Activated T-cell treated with anti-CD3 and anti-CD28 coated beads, Interleukin-2, amount 50 U/mL, for 1 hour (primary cell): ENCODE measurements around the gene PADI6.

Experiments
- DNase-seq: peaks from one replicate; pipeline ENCODE4 v3.0.0-alpha.2; 2020

The PADI6 gene

DNA sequence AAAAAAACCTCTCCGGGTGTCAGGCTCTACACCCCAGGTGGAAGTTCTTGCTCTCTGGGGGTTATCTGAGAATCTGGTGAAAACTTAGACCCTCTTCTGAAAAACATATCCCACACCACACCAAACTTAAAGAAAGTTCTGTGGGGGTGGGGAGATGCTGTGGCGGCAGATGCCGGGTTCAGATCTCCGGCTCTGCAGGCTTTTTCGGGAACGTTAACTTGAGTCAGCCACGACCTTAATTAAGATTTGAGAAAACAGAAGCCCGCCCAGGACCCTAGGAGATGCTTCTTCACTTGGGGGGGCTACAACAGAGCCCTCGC is 65.2 kb downstream of the PADI6 start:
- DNase-seq, result no peak

DNA sequence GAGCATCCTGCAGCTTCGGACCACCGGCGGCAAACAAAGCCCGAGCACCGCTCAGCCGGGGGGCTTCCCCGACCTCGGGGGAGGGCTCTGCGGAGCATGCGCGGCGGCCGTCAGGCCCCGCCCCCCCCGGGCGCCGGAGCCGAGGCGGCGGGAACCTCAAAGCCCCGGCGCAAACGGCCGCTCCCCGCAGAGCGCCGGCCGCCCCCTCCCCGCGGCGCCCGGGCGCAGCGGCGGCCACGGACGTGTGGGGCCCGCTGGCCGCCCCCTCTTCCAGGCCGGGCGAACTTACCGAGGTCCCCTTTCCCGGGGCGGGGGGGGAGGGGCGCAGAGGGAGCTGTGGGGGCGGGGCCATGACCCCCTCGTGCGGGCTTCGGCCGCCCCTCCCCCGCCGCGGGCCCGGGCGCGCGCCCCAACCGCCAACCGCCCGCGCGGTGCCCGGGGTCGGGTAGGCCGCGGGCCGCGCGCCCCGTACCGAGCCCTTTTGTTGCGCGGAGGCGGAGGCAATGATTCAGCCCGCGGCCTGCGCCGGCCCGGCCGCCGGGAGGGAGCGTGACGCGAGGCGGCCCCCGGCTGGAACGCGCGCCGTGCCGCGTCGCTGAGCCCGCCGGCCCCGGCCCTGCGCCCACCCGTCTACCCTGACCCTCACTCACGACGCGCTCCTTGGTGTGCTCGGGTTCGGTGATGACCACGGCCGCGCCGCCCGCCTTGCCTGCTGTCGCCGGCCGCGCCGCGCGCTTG is 65.8 kb downstream of the PADI6 start:
- DNase-seq, result peak; percentile 74

DNA sequence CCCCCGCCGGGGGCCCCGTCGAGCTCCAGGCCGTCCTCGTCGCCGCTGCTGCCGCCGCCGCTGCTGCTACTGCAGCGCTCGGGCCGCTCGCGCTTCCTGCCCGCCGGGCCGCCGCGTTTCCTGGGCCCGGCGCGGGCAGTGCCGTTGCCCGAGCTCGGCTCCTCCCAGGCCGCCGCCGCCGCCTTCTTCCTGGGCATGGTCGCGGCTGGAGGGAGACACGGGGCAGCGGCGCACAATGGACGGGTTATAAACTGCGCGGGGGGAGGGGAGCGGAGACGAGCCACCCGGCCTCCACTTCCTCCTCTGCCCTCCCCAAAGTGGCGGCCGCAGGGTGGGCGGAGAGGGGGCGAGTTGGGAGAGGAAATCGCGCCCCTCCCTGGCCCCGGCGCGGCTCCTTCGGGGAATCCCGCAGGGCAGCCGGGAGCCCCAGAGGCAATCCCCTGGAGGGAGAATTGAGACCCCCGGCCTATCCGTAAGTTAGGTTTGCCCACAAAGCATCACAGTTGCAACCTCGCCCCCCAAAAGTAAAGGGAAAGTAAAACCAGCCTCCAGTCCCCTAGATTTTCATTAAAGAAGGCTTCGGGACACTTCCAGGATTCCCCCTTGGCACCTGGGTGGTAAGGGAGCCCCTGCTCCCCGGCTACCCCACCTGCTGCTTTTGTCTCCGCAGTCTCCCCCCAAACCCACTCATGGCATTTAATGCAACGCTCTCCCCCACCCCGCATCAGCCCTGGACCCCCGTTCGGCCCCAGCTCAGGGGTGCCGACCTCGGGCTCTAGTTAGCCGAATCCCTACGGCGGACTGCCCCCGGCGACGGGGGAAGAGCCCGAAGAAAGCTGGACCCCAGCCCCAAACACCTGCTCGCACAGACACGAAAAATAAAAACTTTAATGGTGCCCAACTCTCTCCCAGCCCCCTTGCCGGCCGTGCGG is 66.6 kb downstream of the PADI6 start:
- DNase-seq, result peak; percentile 63

DNA sequence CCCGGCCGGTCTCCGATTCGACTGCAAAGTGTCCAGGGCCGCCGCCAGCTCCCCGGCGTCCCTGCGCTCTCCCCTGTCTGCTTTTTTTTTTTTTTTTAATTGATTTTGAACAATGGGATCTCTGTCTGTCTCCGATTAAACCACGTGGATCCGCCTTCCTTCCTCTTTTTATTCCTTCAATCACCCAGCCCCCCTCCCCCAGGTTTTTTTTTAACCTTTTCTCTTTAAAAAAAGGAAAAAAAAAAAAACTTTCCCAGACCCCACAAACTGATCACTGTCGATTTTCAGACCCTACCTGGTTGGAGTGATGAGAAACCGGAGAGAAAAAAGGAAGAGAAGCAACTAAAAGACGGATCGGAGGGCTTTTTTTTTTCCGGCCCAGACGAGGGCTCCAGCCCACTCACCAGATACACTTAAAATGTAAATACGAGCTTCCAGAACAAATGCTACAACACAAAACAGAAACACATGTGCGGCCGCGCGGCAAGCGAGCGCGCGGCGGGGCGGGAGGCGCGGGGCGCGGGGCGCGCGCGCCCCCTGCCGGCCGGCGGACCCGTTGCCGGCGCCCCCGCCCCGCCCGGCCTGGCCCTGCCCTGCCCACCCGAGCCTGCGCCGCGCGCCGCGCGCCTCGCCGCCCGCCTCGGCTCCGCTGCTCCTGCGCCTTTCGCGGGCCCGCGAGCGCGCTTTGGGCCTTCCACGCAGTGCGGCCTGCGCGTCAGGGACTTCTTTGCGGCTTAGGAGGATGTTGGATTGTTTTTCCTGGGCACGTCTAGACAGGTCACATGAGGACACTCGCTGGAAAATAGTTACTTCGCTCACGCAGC is 67.5 kb downstream of the PADI6 start, which contains the start of gene RCC2:
RCC2 (minus strand) TSS at position 428 of the 824 bp plus-strand sequence. CDS start 1,163 bp downstream, outside the sequence.
- peak; percentile 81 for DNase-seq

DNA sequence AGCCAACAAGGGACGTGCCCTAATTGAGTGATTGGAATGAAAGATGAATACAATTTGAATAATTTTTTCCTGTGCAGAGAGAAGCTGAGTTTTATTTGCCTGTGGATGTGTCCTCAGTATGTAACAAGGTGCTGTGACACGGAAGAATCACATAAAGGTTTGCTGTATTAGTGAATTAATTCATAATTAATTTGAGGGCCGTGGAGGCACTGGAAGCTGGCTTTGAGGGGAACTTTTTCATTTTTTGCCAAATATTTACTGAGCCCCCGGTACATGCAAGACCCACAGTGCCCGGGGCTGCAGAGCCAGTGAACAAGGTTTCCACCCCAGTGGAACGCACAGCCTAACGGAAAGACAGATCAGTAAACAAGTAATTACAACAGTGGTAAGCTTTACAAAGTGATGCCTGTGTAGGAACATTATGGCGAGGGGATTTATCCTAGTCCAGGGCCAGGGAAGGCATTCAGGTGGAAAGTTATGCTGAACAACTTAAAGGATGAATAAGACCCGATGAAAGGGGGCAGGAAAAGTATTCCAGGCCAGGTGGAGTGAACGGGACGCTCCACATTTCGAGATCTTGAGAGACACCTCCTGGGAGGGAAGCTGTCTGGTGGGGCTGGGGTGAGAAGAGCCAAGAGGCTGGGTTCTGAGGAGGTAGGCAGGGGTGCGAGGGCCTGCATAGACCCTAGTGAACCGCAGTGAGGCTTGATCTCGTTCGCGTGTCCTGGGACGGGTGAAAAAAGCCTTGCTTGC is 68.3 kb downstream of the PADI6 start:
- no peak for DNase-seq

DNA sequence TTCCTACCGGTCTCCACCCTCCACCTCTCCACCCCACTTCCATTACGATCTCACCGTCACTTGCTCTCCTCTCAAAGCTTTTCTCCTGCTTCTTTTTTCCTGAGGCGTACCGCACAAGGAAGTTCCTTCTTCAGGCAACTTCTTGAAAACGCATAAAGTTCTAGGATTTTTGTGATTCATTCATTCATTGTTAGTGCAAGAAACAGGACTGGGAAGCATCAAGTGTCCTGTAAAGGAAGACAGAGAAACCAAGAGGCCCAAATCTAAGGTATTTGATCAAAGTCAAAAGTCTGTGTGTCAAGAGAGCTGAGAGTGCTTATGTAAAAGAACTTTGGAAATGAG is 68.8 kb downstream of the PADI6 start:
- no peak for DNase-seq

DNA sequence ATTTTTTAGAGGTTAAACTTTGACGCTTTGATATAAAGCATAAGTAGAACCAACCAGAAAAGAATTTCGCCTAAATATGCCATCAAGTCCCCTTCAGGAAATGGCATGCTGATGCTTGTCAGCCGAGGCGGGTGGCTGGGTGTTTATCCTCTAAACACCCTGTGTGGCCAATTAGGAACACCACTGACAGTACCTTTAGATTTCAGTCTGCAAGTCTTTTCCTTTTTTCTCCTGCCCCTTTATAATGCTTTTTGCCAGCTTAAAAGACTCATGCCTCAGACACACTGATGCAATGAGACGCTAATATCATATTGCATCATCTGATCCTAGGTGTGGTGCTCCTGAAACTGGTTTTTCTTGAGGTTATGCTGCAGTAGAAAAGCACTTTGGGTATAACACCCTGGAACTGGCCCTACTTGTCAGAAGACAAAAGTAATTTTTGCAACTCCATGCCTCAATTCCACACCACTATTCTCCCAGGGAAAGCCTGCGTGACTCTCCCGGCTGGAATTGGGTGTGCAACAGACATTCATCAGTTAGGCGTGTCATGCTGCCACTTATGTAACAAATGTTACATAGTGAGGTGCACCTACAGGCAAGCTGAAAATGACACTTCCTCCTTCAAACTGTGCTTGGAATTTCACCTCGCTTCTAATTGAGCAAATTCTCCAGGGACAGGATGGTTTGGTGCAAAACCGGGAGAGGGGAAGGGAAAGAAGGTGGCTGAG is 69.4 kb downstream of the PADI6 start:
- DNase-seq, result no peak

DNA sequence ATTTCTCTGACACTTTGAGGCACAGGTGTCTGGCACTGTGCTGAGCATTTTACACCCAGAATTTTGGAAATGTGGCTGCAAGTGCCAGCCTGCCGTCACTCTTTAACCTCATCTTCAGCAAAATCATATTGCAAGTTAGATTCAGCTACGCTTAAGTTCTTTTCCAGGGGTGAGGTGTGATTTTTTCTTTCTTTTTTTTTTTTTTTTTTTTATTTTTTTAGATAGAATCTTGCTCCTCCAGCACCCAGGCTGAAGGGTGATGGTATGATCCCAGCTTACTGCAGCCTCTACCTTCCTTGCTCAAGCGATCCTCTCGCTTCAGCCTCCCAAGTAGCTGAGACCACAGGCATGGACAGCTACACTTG is 70.0 kb downstream of the PADI6 start:
- DNase-seq, result no peak

DNA sequence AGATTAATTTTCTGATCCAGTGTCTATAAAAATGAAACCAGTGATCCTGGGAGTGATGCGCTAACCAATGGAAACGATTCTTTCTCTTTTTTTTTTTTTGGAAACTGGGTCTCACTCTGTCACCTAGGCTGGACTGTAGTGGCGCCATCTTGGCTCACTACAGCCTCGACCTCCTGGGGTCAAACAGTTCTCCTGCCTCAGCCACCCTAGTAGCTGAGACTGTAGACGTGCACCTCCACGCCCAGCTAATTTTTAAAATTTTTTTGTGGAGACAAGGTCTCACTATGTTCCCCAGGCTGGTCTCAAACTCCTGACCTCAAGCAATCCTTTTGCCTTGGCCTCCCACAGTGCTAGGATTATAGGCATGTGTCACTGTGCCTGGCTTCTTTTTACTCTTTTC is 70.8 kb downstream of the PADI6 start:
- no peak for DNase-seq

DNA sequence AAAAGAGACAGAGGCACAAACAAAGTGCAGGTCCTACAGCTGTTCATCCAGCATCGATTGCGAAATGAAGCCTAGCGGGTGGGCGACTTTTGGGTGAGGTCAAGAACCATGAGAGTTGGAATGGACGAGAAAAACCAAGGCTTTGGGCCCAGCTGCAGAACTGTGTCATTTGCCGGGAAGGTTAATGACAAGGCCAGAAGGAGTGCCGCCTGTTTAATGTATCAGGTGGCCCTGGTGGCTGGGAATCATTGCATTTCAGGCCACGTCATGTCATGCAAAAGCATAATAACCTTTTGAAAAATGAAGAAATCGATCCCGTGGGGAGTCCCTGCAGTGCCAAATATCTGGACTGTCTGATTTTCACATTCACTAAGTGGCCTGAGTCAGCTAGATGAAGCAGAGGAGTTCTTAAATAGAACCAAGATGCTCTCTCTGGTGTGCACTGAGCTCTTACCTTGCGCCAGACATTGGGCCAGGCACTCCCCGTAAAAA is 75.6 kb downstream of the PADI6 start:
- no peak for DNase-seq
